ENCODE data around the gene SEC11A.

DNA sequence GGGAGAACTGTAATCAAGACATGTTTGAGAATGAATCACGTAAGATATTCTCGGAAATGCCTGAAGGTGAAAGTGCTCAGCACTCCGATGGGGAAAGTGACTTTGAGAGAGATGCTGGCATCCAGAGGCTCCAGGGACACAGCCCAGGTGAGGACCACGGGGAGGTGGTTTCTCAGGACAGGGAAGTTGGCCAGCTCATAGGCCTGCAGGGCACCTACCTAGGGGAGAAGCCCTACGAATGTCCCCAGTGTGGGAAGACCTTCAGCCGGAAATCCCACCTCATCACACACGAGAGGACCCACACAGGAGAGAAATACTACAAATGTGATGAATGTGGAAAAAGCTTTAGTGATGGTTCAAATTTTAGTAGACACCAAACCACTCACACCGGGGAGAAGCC lies 95.3 kb downstream of the SEC11A start:
- TF ChIP-seq, protein P1, sequence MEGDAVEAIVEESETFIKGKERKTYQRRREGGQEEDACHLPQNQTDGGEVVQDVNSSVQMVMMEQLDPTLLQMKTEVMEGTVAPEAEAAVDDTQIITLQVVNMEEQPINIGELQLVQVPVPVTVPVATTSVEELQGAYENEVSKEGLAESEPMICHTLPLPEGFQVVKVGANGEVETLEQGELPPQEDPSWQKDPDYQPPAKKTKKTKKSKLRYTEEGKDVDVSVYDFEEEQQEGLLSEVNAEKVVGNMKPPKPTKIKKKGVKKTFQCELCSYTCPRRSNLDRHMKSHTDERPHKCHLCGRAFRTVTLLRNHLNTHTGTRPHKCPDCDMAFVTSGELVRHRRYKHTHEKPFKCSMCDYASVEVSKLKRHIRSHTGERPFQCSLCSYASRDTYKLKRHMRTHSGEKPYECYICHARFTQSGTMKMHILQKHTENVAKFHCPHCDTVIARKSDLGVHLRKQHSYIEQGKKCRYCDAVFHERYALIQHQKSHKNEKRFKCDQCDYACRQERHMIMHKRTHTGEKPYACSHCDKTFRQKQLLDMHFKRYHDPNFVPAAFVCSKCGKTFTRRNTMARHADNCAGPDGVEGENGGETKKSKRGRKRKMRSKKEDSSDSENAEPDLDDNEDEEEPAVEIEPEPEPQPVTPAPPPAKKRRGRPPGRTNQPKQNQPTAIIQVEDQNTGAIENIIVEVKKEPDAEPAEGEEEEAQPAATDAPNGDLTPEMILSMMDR (IDR thresholded peaks at IDR 0.05) = no peak
- no peak for TF ChIP-seq EP300 (IDR thresholded peaks at IDR 0.05; ENCODE audit: low read depth)
- TF ChIP-seq POLR2A (IDR thresholded peaks at IDR 0.05) = no peak
